AG09319 (cell line): ENCODE data around the gene SH3GL2.

Source experiments
- DNase-seq: peaks from one replicate; pipeline ENCODE4 v3.0.0-alpha.2; 2010; ENCODE audit warnings: low read depth; ENCODE audit errors: extremely low read depth
- TF ChIP-seq, protein P1 (sequence below): IDR thresholded peaks from 2 replicates; pipeline ENCODE4 v1.5.1; 2011; ENCODE audit warnings: low read depth, mild to moderate bottlenecking, inconsistent platforms, low read length, moderate library complexity

SH3GL2 gene

GRCh38 chr9:17751486-17751885, 172.6 kb downstream of the SH3GL2 start:
- TF ChIP-seq, protein P1, sequence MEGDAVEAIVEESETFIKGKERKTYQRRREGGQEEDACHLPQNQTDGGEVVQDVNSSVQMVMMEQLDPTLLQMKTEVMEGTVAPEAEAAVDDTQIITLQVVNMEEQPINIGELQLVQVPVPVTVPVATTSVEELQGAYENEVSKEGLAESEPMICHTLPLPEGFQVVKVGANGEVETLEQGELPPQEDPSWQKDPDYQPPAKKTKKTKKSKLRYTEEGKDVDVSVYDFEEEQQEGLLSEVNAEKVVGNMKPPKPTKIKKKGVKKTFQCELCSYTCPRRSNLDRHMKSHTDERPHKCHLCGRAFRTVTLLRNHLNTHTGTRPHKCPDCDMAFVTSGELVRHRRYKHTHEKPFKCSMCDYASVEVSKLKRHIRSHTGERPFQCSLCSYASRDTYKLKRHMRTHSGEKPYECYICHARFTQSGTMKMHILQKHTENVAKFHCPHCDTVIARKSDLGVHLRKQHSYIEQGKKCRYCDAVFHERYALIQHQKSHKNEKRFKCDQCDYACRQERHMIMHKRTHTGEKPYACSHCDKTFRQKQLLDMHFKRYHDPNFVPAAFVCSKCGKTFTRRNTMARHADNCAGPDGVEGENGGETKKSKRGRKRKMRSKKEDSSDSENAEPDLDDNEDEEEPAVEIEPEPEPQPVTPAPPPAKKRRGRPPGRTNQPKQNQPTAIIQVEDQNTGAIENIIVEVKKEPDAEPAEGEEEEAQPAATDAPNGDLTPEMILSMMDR: no peak

GRCh38 chr9:17752021-17752420, 173.2 kb downstream of the SH3GL2 start:
- DNase-seq: no peak
- TF ChIP-seq, protein P1: no peak

More at GRCh38 chr9:17751486-17751885, 172.6 kb downstream of the SH3GL2 start:
- DNase-seq: no peak

GRCh38 chr9:17757816-17758215, 178.9 kb downstream of the SH3GL2 start:
- no peak for DNase-seq
- TF ChIP-seq, protein P1: no peak

GRCh38 chr9:17760250-17760649, 181.4 kb downstream of the SH3GL2 start:
- TF ChIP-seq, protein P1: no peak
- DNase-seq: no peak

DNA sequence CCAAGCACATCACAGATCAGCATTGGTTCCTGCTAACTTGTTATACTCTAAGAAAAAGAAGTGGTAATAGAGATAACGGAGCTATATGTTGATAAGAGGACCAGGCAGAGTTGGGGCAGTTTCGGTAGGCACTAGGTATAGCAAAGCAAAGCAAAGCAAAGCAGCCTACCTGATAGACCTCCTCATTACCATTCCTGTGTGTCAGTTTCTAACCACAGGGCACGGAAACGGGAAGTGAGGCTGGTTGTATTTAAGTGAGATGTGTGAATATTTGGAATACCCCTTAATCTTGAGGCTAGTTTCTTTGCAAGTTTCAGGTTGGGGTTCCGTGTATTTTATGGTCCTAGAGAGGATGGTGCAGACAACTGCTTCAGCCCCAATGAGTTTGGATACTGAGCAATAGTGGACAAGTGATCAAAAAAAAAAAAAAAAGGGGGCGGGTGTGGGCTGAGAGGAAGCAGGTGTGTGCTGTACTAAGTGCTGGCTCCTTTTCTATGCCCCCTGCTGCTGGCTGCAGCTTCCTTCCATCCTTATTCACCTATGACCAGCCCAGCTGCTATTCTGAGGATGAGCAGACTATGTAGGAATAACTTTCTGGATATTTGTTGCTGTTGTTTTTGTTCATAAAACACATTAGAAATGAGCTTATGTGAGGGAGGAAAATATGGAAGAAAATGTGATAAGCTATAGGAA, 183.3 kb downstream of the SH3GL2 start:
- TF ChIP-seq, protein P1: no peak
- no peak for DNase-seq

- no peak for DNase-seq
- TF ChIP-seq, protein P1: no peak
Measured at GRCh38 chr9:17764306-17764705, 185.4 kb downstream of the SH3GL2 start.

DNA sequence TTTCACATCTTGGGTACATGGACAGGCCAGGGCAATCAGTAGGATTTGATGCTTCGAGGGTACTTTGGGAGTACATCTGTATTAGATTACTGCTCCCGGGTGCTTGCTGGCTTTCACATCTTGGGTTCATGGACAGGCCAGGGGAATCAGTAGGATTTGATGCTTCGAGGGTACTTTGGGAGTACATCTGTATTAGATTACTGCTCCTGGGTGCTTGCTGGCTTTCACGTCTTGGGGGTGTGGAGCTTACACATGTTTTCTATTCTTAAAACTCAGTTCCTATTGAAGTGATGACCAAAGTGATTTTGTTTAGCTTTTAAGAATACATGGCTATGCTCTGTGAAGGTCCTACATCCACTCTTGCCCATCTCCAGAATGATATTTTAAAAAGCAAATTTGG, 186.3 kb downstream of the SH3GL2 start:
- DNase-seq: peak; percentile 15

- TF ChIP-seq, protein P1: no peak
- no peak for DNase-seq
Measured at GRCh38 chr9:17772223-17772622, 193.4 kb downstream of the SH3GL2 start.
